A549 (cell line): Measurements from ENCODE around the gene ITM2C. TPM values are rescaled to one million over a fixed set of nuclear protein-coding genes. Genes with fewer than 3 reads are reported as not detected.

Experiments
- ATAC-seq, 2 experiments: fragments of 200-7000 bp in 1 of 2; fragments of >200 bp in 1 of 2; cut with Nextera tagmentation in 1 of 2; cut with Tn5 transposase in 1 of 2; 3 replicates each; pipeline versions ENCODE4 v1.8.0 to v1.9.1; 2018 to 2020; ENCODE audit warnings: mild to moderate bottlenecking in 1 of 2, moderate library complexity in 1 of 2
- CTCF ChIA-PET: fragments of 300-600 bp; sonication (Branson Sonifier 250); formaldehyde crosslinking; extraction: SDS; loops from one replicate; lab custom pipeline; 2021; ENCODE audit warnings: antibody characterized with exemption, inconsistent platforms; lab: Yijun Ruan, JAX
- POLR2A ChIA-PET: fragments of 350-600 bp; formaldehyde crosslinking; extraction: SDS; loops from one replicate; lab custom pipeline; 2021; ENCODE audit warnings: antibody characterized with exemption, inconsistent platforms; lab: Yijun Ruan, JAX
- DNase-seq, 2 experiments: peaks; one replicate each; pipeline versions ENCODE4 v3.0.0 to v3.0.0-alpha.2; 2011 to 2016; ENCODE audit warnings: low read depth in 1 of 2, low spot score in 1 of 2
- FAIRE-seq: peaks from 2 replicates; lab custom pipeline; 2011; peaks lifted over from hg19 to GRCh38; lab: Jason Lieb, UNC
- H3K27ac ChIP-seq, 2 experiments: fragments of >200 bp; sonication (Bioruptor Twin); formaldehyde crosslinking; 3 replicates each; pipeline ENCODE4 v1.5.1; 2016 to 2017
- H3K4me1 ChIP-seq: fragments of >200 bp; sonication (Bioruptor Twin); formaldehyde crosslinking; 3 replicates; pipeline ENCODE4 v1.6.1; 2016
- H3K4me2 ChIP-seq: fragments of >200 bp; sonication (Bioruptor Twin); formaldehyde crosslinking; 3 replicates; pipeline ENCODE4 v1.6.1; 2016
- H3K4me3 ChIP-seq: fragments of >200 bp; sonication (Bioruptor Twin); formaldehyde crosslinking; 3 replicates; pipeline ENCODE4 v1.5.1; 2016
- H3K9me3 ChIP-seq: fragments of >200 bp; sonication (Bioruptor Twin); formaldehyde crosslinking; 3 replicates; pipeline ENCODE4 v1.6.1; 2016
- ATOH8 ChIP-seq: fragments of 250-450 bp; sonication (Bioruptor Pico); IDR thresholded peaks from 2 replicates; pipeline ENCODE4 v1.5.0; 2020; ENCODE audit warnings: low read depth, mild to moderate bottlenecking, moderate library complexity
- BHLHE40 ChIP-seq: IDR thresholded peaks from 2 replicates; pipeline ENCODE4 v1.6.1; 2012; ENCODE audit warnings: low read depth, low read length, inconsistent platforms
- CBX2 ChIP-seq: fragments of 200-600 bp; sonication (generic); IDR thresholded peaks from 2 replicates; pipeline ENCODE4 v1.6.1; 2016; ENCODE audit warnings: low read depth, mild to moderate bottlenecking, borderline replicate concordance
- CHD4 ChIP-seq: fragments of 200-600 bp; sonication (generic); IDR thresholded peaks from 2 replicates; pipeline ENCODE4 v1.6.1; 2016; ENCODE audit warnings: antibody characterized with exemption, mild to moderate bottlenecking, borderline replicate concordance
- EHMT2 ChIP-seq: fragments of 200-600 bp; sonication (generic); IDR thresholded peaks from 2 replicates; pipeline ENCODE4 v1.6.1; 2016; ENCODE audit warnings: antibody characterized with exemption, low read depth, mild to moderate bottlenecking, moderate library complexity
- ELK1 ChIP-seq: fragments of 150-350 bp; IDR thresholded peaks from 2 replicates; pipeline ENCODE4 v1.6.1; 2014; ENCODE audit warnings: low read depth, mild to moderate bottlenecking, low read length
- FOSL2 ChIP-seq, 2 experiments: fragments of 450-650 bp in 1 of 2; fragments of >200 bp in 1 of 2; sonication (Bioruptor Twin) in 1 of 2; formaldehyde crosslinking; IDR thresholded peaks; 2 replicates each; pipeline versions ENCODE4 v1.5.0 to v1.6.1; 2016 to 2020; ENCODE audit warnings: mild to moderate bottlenecking in 1 of 2, moderate library complexity in 1 of 2
- GATA3 ChIP-seq: IDR thresholded peaks from 2 replicates; pipeline ENCODE4 v1.6.1; 2012; ENCODE audit warnings: borderline replicate concordance
- HEYL ChIP-seq: fragments of 250-450 bp; sonication (Bioruptor Pico); IDR thresholded peaks from 2 replicates; pipeline ENCODE4 v1.8.0; 2021; ENCODE audit warnings: mild to moderate bottlenecking, moderate library complexity
- HMGXB4 ChIP-seq: fragments of 250-450 bp; sonication (Bioruptor Pico); IDR thresholded peaks from 2 replicates; pipeline ENCODE4 v1.5.0; 2021; ENCODE audit warnings: mild to moderate bottlenecking, moderate library complexity, borderline replicate concordance
- HOXB5 ChIP-seq: fragments of 250-450 bp; sonication (Bioruptor Pico); IDR thresholded peaks from 2 replicates; pipeline ENCODE4 v1.5.0; 2020; ENCODE audit warnings: mild to moderate bottlenecking, moderate library complexity
- JUNB ChIP-seq: fragments of >200 bp; sonication (Bioruptor Twin); formaldehyde crosslinking; IDR thresholded peaks from 2 replicates; pipeline ENCODE4 v1.6.1; 2016
- KDM1A ChIP-seq: fragments of 200-600 bp; sonication (generic); IDR thresholded peaks from 2 replicates; pipeline ENCODE4 v1.6.1; 2016; ENCODE audit warnings: low read depth, mild to moderate bottlenecking
- MYC ChIP-seq: IDR thresholded peaks from 2 replicates; pipeline ENCODE4 v1.6.1; 2012; ENCODE audit warnings: mild to moderate bottlenecking, inconsistent platforms, low read length, improper control_type of control experiment, borderline replicate concordance
- POLR2A ChIP-seq: IDR thresholded peaks from 2 replicates; pipeline ENCODE4 v1.6.1; 2012; ENCODE audit warnings: mild to moderate bottlenecking, low read length
- POLR2AphosphoS2 ChIP-seq: conservative IDR thresholded peaks from 2 replicates; pipeline ENCODE4 v1.6.1; 2012; ENCODE audit warnings: low read length, improper control_type of control experiment, inconsistent platforms
- RAD21 ChIP-seq, 2 experiments: fragments of >200 bp in 1 of 2; sonication (Bioruptor Twin) in 1 of 2; formaldehyde crosslinking in 1 of 2; IDR thresholded peaks in 1 of 2; conservative IDR thresholded peaks in 1 of 2; 2 replicates in 1 of 2; 3 replicates in 1 of 2; pipeline ENCODE4 v1.6.1; 2012 to 2018; ENCODE audit warnings: inconsistent platforms in 1 of 2
- RARB ChIP-seq: fragments of 250-450 bp; sonication (Bioruptor Pico); IDR thresholded peaks from 2 replicates; pipeline ENCODE4 v1.8.0; 2021; ENCODE audit warnings: mild to moderate bottlenecking, moderate library complexity
- RCOR1 ChIP-seq: fragments of 150-350 bp; IDR thresholded peaks from 2 replicates; pipeline ENCODE4 v1.6.1; 2014; ENCODE audit warnings: antibody characterized with exemption, low read length, low read depth
- TP53 ChIP-seq: fragments of 250-450 bp; sonication (Bioruptor Pico); IDR thresholded peaks from 2 replicates; pipeline ENCODE4 v1.5.0; 2021; ENCODE audit warnings: mild to moderate bottlenecking, moderate library complexity
- ZNF302 ChIP-seq: fragments of 250-450 bp; sonication (Bioruptor Pico); IDR thresholded peaks from 2 replicates; pipeline ENCODE4 v1.9.0; 2021; ENCODE audit warnings: inconsistent platforms, mild to moderate bottlenecking, moderate library complexity
- WGBS: methylation state at CpG from one replicate; pipeline ENCODE4 v1.1.6; 2017; ENCODE audit errors: missing lambda C conversion rate; 5-methylcytosine and 5-hydroxymethylcytosine counted together
- polyA plus RNA-seq, 4 experiments: library from polyadenylated mRNA; depleted of rRNA in 3 of 4; stranded (reverse); fragments of >200 nt; fragmentation: RNase III in 1 of 4; extraction: RNeasy Plus Mini Kit Qiagen cat#74134 plus additional on column Dnase treatment in 1 of 4; gene quantifications; 2 replicates in 3 of 4; 3 replicates in 1 of 4; pipeline ENCODE4 v1.2.3, GENCODE V29; 2011 to 2017
- TF ChIP-seq, protein P1 (sequence below): fragments of >200 bp; sonication (Bioruptor Twin); formaldehyde crosslinking; IDR thresholded peaks from 3 replicates; pipeline ENCODE4 v1.5.1; 2016
- TF ChIP-seq, protein P2 (sequence below): IDR thresholded peaks from 2 replicates; pipeline ENCODE4 v1.6.1; 2012
- TF ChIP-seq, protein P3 (sequence below): fragments of 450-650 bp; IDR thresholded peaks from 2 replicates; pipeline ENCODE4 v1.6.1; 2014; ENCODE audit warnings: antibody characterized with exemption

ITM2C gene
- polyA plus RNA-seq, 2 of the 4 experiments (the other 2 are of a cell fraction) = 84.0 to 88.1 TPM

GRCh38 chr2:230871361-230872150 lies 6.8 kb downstream of the ITM2C start:
- no peak overlapping the region for H3K27ac ChIP-seq
- H3K4me2 ChIP-seq = no peak overlapping the region
- ATAC-seq (no peak), FAIRE-seq (no peak), DNase-seq (no peak)
- WGBS = 91% methylated on average over 11 of the region's 17 CpGs
- H3K4me1 ChIP-seq = peaks cover 9% of the 10 kb centered on the region; the same call in 2 of the 3 replicates
- CTCF ChIA-PET = interaction anchor here (1.1 to 3.1 kb wide), 6 partner anchors 10 to 116 kb away, joined by 3 to 7 read pairs (median 6); no protein-coding TSS in a partner anchor
- no peak overlapping the region for H3K4me3 ChIP-seq
- TF ChIP-seq POLR2AphosphoS2 (no peak), CBX2 (no peak), FOSL2 (IDR thresholded peaks at IDR 0.05) (no peak), FOSL2 (CRISPR knock-in tag; IDR thresholded peaks at IDR 0.05) (no peak), ATOH8 (CRISPR knock-in tag) (no peak), HOXB5 (CRISPR knock-in tag) (no peak), RAD21 (conservative IDR thresholded peaks at IDR 0.05 in 1 of 2, IDR thresholded peaks at IDR 0.05 in 1 of 2) (no peak), MYC (no peak), RARB (CRISPR knock-in tag) (no peak), ELK1 (no peak), HEYL (CRISPR knock-in tag) (no peak), RCOR1 (no peak)
- TF ChIP-seq, protein P1, sequence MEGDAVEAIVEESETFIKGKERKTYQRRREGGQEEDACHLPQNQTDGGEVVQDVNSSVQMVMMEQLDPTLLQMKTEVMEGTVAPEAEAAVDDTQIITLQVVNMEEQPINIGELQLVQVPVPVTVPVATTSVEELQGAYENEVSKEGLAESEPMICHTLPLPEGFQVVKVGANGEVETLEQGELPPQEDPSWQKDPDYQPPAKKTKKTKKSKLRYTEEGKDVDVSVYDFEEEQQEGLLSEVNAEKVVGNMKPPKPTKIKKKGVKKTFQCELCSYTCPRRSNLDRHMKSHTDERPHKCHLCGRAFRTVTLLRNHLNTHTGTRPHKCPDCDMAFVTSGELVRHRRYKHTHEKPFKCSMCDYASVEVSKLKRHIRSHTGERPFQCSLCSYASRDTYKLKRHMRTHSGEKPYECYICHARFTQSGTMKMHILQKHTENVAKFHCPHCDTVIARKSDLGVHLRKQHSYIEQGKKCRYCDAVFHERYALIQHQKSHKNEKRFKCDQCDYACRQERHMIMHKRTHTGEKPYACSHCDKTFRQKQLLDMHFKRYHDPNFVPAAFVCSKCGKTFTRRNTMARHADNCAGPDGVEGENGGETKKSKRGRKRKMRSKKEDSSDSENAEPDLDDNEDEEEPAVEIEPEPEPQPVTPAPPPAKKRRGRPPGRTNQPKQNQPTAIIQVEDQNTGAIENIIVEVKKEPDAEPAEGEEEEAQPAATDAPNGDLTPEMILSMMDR = no peak
- TF ChIP-seq, protein P2, sequence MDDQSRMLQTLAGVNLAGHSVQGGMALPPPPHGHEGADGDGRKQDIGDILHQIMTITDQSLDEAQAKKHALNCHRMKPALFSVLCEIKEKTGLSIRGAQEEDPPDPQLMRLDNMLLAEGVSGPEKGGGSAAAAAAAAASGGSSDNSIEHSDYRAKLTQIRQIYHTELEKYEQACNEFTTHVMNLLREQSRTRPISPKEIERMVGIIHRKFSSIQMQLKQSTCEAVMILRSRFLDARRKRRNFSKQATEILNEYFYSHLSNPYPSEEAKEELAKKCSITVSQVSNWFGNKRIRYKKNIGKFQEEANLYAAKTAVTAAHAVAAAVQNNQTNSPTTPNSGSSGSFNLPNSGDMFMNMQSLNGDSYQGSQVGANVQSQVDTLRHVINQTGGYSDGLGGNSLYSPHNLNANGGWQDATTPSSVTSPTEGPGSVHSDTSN = no peak
- H3K9me3 ChIP-seq = no peaks in the 10 kb centered on the region
- POLR2A ChIA-PET = no interaction called here

DNA sequence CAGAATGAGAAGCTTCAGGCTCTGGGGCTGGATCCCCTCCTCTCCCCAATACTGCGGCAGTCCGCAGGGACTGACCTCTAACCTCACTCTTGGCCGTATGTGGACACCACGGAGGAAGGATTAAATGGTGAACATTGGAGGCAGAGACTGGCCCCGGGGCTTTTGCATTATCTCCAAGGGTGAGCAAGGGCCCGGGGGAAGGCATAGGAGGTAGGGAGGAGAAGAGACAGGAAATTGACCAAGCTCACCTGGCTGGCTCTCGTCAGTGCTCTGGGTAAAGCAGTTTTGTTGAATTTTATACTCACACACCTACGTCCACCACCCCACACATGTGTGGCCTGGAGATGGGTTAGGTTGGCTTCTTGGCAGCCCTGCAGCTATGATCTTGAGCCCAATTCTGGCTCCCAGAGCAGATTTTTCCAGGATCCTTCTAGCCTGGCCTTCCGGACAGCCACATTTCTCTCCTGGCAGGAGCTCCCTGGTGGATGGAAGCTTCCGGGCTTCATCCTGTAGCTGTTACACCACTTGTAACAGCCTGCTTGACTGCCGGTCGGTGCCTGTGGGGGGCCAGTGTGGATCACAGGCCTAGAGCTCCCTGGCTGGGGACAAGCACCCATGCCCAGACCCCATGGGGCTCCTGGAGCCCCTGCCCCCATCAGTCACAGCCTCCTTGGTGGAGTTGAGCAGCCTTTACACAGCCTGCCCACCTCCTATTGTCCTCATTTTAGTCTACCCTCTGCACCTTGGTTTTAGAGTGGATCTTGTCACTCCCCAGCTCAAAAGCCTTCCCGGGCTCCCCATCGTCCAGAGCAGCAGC lies 7.6 kb downstream of the ITM2C start:
- POLR2A ChIA-PET = no interaction called here
- Histone ChIP-seq H3K4me1 (peaks cover under 1% of the 10 kb centered on the region; the same call in 2 of the 3 replicates), H3K4me2 (no peak overlapping the region)

More for the DNA sequence above, 7.6 kb downstream of the ITM2C start:
- no peaks in the 10 kb centered on the region for H3K9me3 ChIP-seq
- WGBS = 83% methylated on average over 14 of the region's 14 CpGs
- TF ChIP-seq ZNF302 (CRISPR knock-in tag) (no peak), CHD4 (no peak), FOSL2 (IDR thresholded peaks at IDR 0.05) (no peak), FOSL2 (CRISPR knock-in tag; IDR thresholded peaks at IDR 0.05) (no peak), HOXB5 (CRISPR knock-in tag) (no peak), TP53 (CRISPR knock-in tag) (no peak), KDM1A (no peak), EHMT2 (no peak), HMGXB4 (CRISPR knock-in tag) (no peak), BHLHE40 (no peak), POLR2A (no peak), GATA3 (no peak), JUNB (no peak)
- TF ChIP-seq, protein P3, sequence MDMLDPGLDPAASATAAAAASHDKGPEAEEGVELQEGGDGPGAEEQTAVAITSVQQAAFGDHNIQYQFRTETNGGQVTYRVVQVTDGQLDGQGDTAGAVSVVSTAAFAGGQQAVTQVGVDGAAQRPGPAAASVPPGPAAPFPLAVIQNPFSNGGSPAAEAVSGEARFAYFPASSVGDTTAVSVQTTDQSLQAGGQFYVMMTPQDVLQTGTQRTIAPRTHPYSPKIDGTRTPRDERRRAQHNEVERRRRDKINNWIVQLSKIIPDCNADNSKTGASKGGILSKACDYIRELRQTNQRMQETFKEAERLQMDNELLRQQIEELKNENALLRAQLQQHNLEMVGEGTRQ = no peak
- TF ChIP-seq, protein P2 = no peak
- TF ChIP-seq, all 56 proteins: peak for 0
- Histone ChIP-seq H3K4me3 (no peak overlapping the region), H3K27ac (no peak overlapping the region)
- DNase-seq (no peak), FAIRE-seq (no peak), ATAC-seq (no peak)
- CTCF ChIA-PET = interaction anchor here (1.4 to 1.6 kb wide), 3 partner anchors 10 to 115 kb away, joined by 5 to 7 read pairs (median 6); no protein-coding TSS in a partner anchor
